NCI-H2029 (cell line): Measurements from ENCODE around the gene MRTFA.
"Not testable (repeated sequence)": the region's sequence is repeated elsewhere in the genome, so short reads cannot be mapped to it uniquely, and the experiment has no call there.

Source experiments
- DNase-seq: peaks from one replicate; lab custom pipeline; 2025; lab: John Stamatoyannopoulos, UW

MRTFA gene

GRCh38 chr22:40554023-40554422 lies 82.5 kb downstream of the MRTFA start:
- DNase-seq: not testable (repeated sequence)

GRCh38 chr22:40553014-40553554 lies 83.4 kb downstream of the MRTFA start:
- DNase-seq: no peak

DNA sequence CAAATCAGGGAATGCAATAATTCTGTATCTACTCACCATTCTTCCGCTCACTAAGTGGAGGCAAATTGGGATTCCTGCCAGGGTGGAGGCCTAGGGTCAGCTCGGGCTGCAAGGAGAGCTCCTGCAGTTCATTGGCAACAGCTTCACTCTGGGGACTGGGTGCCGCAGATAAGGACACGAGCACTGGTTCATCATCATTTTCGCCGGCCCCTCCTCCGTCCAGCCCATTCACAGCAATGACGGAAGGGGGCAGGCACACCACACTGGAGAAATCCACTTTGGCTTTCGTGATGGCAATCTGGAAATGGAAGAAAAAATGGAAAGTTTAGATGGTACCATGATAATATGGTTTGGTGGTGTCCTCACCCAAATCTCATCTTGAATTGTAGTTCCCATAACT lies 84.4 kb downstream of the MRTFA start:
- DNase-seq: no peak

DNA sequence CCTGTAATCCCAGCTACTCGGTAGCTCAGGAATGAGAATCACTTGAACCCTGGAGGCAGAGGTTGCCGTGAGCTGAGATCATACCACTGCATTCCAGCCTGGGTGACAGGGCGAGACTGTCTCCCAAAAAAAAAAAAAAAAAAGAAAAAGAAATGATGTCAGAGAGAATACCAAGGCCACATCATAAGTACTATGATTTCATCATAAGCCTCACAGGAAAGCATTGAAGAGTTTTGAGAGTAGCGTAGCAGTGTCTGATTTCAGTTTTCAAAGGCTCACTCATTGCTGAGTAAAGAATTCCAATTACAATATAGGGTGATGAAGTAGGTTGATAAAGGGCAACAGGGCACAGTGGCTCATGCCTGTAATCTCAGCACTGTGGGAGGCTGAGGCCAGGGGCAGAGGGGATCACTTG lies 88.8 kb downstream of the MRTFA start:
- DNase-seq: no peak

- no peak for DNase-seq
These were observed 91.8 kb downstream of the MRTFA start for GRCh38 chr22:40544758-40545157.

DNA sequence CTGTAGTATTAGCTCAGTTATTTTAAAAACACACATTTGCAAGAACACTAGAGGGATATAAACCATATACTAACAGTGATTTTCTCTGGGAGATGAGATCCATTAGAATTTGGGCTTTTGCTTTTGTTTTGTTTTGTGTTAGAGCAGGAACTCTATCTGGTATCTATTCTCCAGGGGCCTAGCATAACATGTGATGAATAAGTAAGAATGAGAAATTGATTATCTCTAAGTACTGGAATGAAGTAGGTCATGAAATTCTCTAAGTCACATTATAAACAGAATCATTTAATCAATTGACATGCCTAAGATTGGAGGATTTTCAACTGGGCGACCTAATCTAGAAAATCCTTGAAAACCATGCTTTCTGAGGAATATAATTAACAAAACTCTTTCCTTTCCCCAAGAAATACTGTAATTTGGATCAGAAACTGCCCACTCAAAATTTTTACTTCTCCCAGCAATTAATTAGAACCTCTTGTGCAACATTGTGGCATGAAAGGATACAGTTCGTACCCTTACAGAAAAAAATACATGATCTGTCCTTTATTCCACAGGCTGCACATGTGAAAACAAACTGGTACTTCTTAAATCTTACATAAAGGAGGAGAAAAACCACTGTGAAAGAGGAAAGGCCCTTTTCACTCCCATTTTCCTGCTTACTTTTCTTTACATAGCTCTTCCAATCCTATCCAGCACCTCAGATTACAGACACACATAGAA lies 93.5 kb downstream of the MRTFA start:
- DNase-seq: no peak

DNA sequence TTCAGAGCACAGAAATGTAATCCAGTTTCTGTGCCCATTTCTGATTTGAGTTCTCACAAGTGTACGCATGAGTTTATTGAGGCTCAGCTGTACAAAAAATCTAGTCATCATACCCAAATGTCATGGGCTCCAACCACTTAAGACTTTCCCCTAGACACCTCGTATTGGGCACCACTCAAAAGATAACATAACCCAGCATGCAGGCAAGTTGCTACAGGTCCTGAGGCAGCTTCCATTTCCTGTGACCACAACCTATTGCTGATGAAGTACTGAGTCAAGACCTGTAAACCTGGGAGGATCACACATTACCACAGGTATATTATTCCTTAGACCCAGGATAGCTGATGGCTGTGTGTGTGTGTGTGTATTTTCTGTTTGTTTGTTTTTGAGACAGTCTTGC lies 95.2 kb downstream of the MRTFA start:
- DNase-seq: no peak

DNA sequence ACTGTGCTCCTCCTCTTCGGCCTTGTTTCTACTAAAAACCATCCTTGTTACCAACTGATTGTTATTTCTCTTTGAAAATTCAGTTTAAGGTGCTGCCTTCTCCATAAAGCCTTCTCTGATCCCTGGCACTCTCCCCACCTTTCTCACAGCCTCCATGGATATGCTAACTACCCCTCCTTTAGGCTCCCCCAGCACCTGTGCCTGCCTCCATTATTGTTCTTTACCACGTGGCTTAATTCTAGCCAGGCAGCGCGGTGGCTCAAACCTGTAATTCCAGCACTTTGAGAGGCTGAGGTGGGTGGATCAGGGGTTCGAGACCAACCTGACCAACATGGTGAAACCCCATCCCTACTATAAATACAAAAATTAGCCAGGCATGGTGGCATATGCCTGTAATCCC lies 96.3 kb downstream of the MRTFA start:
- no peak for DNase-seq

DNA sequence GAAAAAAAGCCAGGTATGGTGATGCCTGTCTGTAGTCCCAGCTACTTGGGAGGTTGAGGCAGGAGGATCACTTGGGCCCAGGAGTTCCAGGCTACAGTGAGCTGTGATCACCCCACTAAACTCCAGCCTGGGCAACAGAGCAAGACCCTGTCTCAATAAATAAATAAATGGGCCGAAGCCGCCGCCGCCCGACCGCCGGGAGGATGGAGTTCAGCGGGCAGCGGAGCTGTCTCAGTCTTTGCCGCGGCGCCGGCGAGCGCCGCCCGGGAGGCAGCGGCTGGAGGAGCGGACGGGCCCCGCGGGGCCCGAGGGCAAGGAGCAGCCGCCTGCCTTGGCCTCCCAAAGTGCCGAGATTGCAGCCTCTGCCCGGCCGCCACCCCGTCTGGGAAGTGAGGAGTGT lies 100.4 kb downstream of the MRTFA start:
- not testable (repeated sequence) for DNase-seq

DNA sequence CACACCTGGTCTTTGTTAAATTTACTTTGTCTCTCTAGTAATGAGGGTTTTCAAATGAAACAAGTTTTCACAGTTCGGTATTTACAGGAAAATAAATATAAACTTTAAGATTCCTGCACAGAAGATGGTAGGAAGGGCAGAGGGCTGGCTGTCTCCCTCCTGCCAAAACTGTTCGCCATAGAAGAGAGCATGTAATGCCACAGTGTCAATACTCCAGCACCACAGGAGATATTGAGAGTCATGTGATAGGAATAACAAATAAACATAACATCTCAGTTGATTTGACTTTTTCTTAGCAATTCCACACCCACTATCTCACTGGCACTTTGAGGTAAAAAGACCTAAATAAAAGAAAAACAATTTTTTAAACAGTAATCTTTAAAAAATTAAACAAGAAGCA lies 100.9 kb downstream of the MRTFA start:
- DNase-seq: no peak

DNA sequence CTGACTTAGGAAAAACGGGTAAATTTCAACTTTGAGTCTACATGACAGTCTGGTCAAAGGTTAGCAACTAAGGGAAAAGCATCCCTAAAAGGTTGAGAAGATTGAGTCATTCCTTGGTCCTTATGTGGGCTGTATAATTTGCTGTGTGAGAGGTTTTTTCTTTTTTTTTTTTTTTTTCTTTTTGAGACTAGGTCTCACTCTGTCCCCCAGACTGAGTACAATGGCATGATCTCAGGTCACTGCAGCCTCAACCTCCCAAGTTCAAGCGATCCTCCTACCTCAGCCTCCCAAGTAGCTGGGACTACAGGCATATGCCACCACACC lies 101.4 kb downstream of the MRTFA start:
- DNase-seq: no peak

- no peak for DNase-seq
These were observed 101.9 kb downstream of the MRTFA start for GRCh38 chr22:40534379-40535188.

- DNase-seq: no peak
These were observed 102.7 kb downstream of the MRTFA start for GRCh38 chr22:40533712-40534378.

DNA sequence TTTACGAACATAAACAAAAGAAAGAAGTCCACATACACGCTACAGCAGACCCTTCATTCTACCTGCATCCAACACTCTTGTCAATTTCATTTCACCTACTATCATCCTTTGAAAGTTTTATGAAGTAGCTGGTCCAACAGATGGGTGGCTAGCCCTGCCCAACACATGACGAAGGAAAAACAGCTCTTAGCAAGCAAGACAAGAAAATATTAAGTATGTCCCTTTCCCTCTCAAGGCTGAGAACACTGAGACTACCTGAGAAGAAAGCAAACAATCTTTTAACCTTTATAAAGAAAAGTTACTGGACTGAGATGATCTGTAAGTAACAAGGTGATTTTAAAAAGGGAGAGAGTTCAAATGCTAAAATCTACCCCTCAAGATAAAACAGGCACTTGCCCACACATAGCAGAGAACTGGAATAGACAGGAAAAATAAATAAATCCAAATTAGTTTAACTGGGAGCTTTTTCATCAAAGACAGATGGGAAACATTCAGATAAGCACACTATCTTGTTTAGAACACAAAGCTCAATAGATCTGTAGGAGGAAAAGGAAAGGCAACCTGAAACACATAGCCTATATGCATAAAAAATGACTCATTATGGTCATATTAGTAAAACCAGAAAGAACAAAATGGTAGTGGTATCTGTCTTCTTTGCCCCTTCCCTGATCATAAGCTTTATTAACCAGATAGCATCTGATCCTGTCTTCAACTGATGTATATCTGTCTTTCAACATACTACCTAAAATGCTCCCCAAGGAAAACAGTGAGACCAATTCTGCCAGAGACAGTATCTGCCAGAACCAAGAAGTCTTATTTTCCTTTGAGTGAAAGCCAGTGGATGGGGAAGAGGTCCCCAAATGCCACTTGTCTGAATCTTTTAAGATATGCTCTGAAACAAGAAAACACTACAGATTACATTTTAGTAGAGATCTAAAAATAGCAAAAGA lies 104.3 kb downstream of the MRTFA start:
- no peak for DNase-seq

DNA sequence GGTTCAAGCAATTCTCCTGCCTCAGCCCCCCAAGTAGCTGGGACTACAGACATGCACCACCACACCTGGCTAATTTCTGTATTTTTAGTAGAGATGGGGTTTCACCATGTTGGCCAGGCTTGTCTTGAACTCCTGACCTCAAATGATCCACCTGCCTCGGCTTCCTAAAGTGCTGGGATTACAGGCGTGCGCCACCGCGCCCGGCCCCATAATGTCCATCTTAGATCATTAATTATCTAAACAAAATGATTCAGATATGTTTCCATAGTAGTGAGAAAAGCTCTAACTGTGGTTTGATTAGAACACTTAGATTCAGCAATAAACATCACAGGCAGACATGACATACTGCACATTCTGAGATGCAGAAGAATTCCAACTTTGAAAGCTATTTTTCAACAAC lies 106.1 kb downstream of the MRTFA start:
- DNase-seq: not testable (repeated sequence)

DNA sequence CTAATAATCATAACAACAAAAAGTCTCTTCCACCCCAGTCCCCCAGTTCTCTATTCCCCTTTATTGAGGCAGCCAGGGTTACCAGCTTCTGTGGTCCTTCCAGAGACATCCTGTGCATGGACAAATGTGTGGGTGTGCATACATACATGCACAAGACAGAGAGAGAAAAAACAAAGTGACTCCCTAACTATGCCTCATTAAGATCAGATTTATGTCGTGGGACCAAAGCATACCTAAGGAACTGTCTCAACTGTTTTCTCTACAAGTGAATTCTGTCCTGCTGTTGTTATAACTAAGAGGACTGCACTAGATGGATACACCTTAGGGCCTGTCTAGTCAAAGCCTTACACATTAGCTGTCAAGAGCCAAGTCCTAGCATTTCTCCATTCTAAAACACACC lies 106.7 kb downstream of the MRTFA start:
- DNase-seq: no peak

DNA sequence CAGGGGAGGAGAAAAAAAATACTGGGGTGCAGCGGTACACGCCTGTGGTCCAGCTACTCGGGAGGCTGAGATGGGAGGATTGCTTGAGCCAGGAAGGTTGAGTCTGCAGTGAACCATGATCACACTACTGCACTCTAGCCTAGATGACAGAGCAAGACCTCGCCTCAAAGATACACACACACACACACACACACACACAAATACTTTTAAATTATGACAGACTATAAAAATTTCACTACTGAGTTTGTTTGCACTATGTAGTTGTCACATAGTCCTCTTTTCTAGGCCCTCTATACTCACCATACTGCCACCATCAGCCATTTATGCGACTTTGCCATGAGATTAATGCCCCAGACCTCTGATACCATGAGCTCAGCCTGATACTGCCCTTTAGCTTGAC lies 109.6 kb downstream of the MRTFA start:
- DNase-seq: no peak

- no peak for DNase-seq
These were observed 111.2 kb downstream of the MRTFA start for GRCh38 chr22:40525250-40525884.

- DNase-seq: no peak
These were observed 111.9 kb downstream of the MRTFA start for GRCh38 chr22:40524392-40525249.

GRCh38 chr22:40522141-40522540 lies 114.4 kb downstream of the MRTFA start:
- no peak for DNase-seq
